Measurements from ENCODE around the gene ROM1. TPM values are rescaled to one million over a fixed set of nuclear protein-coding genes. Genes with fewer than 3 reads are reported as not detected.
"Not testable (repeated sequence)": the region's sequence is repeated elsewhere in the genome, so short reads cannot be mapped to it uniquely, and the experiment has no call there.

The ROM1 gene
- total RNA-seq, 1 donor from 2014 or later: 2.4 TPM

GRCh38 chr11:62646825-62647608 is 34.0 kb downstream of the ROM1 start:
- Mint-ChIP-seq H3K4me3 (ENCODE audit: unreplicated experiment) (peak overlapping the region; percentile 98), H3K9me3 (ENCODE audit: low read depth) (no peaks in the 10 kb centered on the region), H3K27me3 (ENCODE audit: low read depth) (no peaks in the 10 kb centered on the region), H3K4me1 (ENCODE audit: low read depth) (peaks cover 20% of the 10 kb centered on the region), H3K36me3 (ENCODE audit: low read depth) (peaks cover 5% of the 10 kb centered on the region), H3K27ac (ENCODE audit: unreplicated experiment) (peak overlapping the region; percentile 95)
- no peak for DNase-seq (ENCODE audit: low spot score)
- TF ChIP-seq CTCF (IDR thresholded peaks at IDR 0.05): no peak

DNA sequence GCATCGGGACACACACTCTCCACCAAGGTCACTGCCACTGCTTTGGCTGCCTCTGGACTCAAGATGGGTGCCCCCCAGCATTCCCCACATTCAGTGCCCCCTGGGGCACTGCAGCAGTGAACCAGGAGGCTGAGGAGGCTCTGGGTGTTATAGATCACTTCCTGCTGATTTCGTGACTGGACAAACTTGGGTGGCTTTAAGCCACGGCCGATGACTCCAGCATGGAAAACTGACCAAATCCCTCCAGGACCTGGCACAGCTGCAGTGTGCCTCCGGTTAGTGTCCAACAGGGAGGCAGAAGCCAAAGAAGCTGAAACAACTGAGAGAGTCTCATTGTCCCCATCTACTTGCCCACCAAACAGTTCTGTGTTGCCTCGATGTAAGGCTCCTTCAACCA is 34.5 kb downstream of the ROM1 start:
- DNase-seq (ENCODE audit: low spot score): no peak
- no peak for TF ChIP-seq CTCF (IDR thresholded peaks at IDR 0.05)
- Mint-ChIP-seq H3K27ac (ENCODE audit: unreplicated experiment) (peak overlapping the region; percentile 63), H3K4me3 (ENCODE audit: unreplicated experiment) (no peak overlapping the region), H3K9me3 (ENCODE audit: low read depth) (no peaks in the 10 kb centered on the region), H3K4me1 (ENCODE audit: low read depth) (peaks cover 25% of the 10 kb centered on the region), H3K27me3 (ENCODE audit: low read depth) (no peaks in the 10 kb centered on the region), H3K36me3 (ENCODE audit: low read depth) (peaks cover 5% of the 10 kb centered on the region)

DNA sequence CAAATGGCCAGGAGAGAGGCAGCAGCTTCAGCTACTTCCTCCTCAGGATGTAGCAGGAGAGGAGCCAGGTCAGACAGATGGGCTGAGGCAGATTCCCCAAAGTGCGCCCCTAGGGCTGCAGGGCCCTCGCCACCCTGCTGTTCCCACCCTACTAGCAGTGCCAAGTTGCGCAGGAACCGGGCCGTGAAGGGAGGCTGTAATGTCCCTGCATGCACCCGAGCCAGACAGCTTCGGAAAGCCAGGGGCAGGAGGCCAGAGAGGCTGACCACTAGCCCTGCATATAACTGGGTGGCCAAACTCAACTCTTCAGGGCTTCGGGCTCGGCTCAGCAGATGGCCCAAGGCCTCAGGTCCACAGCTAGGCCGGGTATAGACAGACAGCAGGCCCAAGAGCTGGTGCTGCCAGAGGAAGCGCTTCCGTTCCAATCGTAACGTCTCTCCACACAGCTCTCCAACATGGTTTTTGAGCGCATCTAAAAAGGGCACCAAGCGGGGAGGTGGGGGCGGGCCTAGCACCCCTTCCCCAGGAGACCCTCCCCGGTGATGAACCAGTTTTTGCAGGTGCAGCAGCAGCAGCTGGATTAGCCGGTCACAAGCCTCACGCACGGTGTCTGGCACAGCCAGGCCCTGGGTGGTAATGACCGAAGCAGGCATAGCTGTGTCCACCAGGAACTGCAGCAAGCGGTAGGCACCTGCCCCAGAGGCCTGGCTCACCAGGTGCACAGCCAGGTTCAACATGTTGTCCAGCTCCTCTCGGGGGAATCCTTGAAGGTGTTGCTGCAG is 35.3 kb downstream of the ROM1 start:
- H3K4me3 Mint-ChIP-seq (ENCODE audit: unreplicated experiment): no peak overlapping the region
- peaks cover 28% of the 10 kb centered on the region for H3K4me1 Mint-ChIP-seq (ENCODE audit: low read depth)
- peaks cover 5% of the 10 kb centered on the region for H3K36me3 Mint-ChIP-seq (ENCODE audit: low read depth)
- no peak for DNase-seq (ENCODE audit: low spot score)
- no peaks in the 10 kb centered on the region for H3K9me3 Mint-ChIP-seq (ENCODE audit: low read depth)
- TF ChIP-seq CTCF (IDR thresholded peaks at IDR 0.05): no peak
- H3K27ac Mint-ChIP-seq (ENCODE audit: unreplicated experiment): peak overlapping the region; percentile 2
- H3K27me3 Mint-ChIP-seq (ENCODE audit: low read depth): no peaks in the 10 kb centered on the region

GRCh38 chr11:62648967-62649364 is 35.9 kb downstream of the ROM1 start:
- Mint-ChIP-seq H3K27ac (ENCODE audit: unreplicated experiment) (no peak overlapping the region), H3K4me1 (ENCODE audit: low read depth) (peaks cover 32% of the 10 kb centered on the region), H3K36me3 (ENCODE audit: low read depth) (peaks cover 5% of the 10 kb centered on the region), H3K27me3 (ENCODE audit: low read depth) (no peaks in the 10 kb centered on the region), H3K9me3 (ENCODE audit: low read depth) (no peaks in the 10 kb centered on the region), H3K4me3 (ENCODE audit: unreplicated experiment) (no peak overlapping the region)
- TF ChIP-seq CTCF (IDR thresholded peaks at IDR 0.05): no peak
- no peak for DNase-seq (ENCODE audit: low spot score)

DNA sequence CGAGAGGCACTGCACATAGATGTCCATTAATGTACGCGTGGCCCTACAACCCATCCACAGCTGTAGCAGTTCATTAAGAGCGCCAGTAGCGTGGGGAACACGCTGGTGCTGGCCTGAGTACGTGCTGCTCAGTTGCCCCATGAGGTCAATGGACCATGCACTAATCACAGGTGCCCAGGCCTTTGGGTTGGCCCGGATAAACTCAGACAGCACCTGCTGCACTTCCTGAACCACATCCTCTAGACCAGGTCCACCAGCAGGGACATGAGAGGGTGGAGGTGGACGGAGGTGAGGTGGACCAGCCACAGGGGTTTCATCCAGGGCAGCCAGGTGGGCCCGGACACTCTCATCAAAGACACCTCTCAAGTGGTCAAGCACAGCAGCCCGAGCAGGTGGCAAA is 36.4 kb downstream of the ROM1 start:
- no peaks in the 10 kb centered on the region for H3K27me3 Mint-ChIP-seq (ENCODE audit: low read depth)
- H3K36me3 Mint-ChIP-seq (ENCODE audit: low read depth): peaks cover 5% of the 10 kb centered on the region
- no peaks in the 10 kb centered on the region for H3K9me3 Mint-ChIP-seq (ENCODE audit: low read depth)
- no peak overlapping the region for H3K27ac Mint-ChIP-seq (ENCODE audit: unreplicated experiment)
- peaks cover 32% of the 10 kb centered on the region for H3K4me1 Mint-ChIP-seq (ENCODE audit: low read depth)
- no peak for TF ChIP-seq CTCF (IDR thresholded peaks at IDR 0.05)
- no peak overlapping the region for H3K4me3 Mint-ChIP-seq (ENCODE audit: unreplicated experiment)
- DNase-seq (ENCODE audit: low spot score): no peak

DNA sequence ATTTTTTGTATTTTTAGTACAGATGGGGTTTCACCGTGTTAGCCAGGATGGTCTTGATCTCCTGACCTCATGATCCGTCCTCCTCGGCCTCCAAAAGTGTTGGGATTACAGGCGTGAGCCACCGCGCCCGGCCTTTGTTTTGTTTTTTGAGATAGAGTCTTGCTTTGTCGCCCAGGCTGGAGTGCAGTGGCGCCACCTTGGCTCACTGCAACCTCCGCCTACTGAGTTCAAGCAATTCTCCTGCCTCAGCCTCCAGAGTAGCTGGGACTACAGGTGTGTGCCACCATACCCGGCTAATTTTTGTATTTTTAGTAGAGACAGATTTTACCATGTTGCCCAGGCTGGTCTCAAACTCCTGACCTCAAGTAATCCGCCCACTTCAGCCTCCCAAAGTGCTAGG is 37.2 kb downstream of the ROM1 start:
- H3K36me3 Mint-ChIP-seq (ENCODE audit: low read depth); H3K27me3 Mint-ChIP-seq (ENCODE audit: low read depth); H3K27ac Mint-ChIP-seq (ENCODE audit: unreplicated experiment); H3K4me3 Mint-ChIP-seq (ENCODE audit: unreplicated experiment); DNase-seq (ENCODE audit: low spot score); H3K9me3 Mint-ChIP-seq (ENCODE audit: low read depth): not testable (repeated sequence)
- H3K4me1 Mint-ChIP-seq (ENCODE audit: low read depth): peaks cover 26% of the 10 kb centered on the region
